Measurements from ENCODE around the gene CBLN3.
A peak's percentile ranks its signal among the peaks of the same experiment; 100 is the strongest.
"Not testable (repeated sequence)": the region's sequence is repeated elsewhere in the genome, so short reads cannot be mapped to it uniquely, and the experiment has no call there.

The CBLN3 gene

DNA sequence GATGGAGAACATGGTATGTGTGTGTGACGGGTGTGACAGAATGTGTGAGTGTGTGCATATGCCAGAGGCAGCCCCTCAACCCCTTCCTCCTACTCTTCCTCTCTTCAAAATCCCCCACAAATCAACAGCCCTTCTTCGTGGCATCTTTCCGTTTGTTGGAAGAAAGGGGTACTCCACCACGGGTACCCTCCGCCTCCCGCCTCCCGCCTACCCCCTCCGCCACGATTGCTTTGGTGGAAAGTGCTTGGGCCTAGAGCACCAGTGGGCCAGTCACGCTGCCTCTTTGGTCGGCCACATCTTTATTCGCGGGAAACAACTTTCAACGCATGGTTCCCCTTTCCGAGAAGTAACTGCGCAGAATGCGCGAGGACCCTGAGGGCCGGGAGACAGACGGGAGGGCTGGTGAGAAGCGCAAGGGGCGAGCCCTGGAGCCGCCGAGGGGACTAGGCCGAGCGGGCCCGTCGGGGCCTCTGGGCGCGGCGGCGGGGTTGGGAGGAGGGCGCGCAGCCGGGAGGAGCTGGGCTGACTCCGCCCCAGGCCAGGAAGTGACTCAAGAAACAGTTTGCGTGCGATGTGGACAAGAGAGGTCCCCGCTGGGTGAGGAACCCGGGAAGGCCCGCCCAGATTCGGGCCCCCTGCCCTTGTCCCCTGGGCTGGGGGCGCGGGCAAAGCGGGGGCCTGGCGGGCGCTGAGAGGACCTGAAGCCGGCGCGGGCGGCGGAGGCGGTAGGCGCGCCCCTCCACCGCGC is at the start of gene CBLN3, which contains the start of gene KHNYN:
Gene CBLN3 (minus strand): TSS at position 274 of the 748 bp plus-strand sequence. CDS start 614 bp downstream, outside the sequence.
Gene KHNYN (plus strand): TSS at position 560 of the 748 bp plus-strand sequence. CDS start 777 bp downstream, outside the sequence.
- H3K36me3 ChIP-seq (ENCODE audit: control insufficient read depth, low read depth, low read length): peaks cover 10% of the 10 kb centered on the region
- H3K4me3 ChIP-seq (ENCODE audit: low read length): peak within 1 kb of the TSS; percentile 69
- H3K9ac ChIP-seq (ENCODE audit: low read length): peak within 1 kb of the TSS; percentile 30
- H3K9me3 ChIP-seq (ENCODE audit: control insufficient read depth, low read depth, low read length): no peaks in the 10 kb centered on the region
- peaks cover 9% of the 10 kb centered on the region for H3K27me3 ChIP-seq (ENCODE audit: control insufficient read depth, insufficient read depth, low read length)
- peaks cover 6% of the 10 kb centered on the region for H3K4me1 ChIP-seq (ENCODE audit: control insufficient read depth, low read depth, low read length)
- no peak within 1 kb of the TSS for H3K27ac ChIP-seq (ENCODE audit: low read length)

GRCh38 chr14:24475261-24475660 is 45.8 kb upstream of the CBLN3 start:
- no peaks in the 10 kb centered on the region for H3K4me1 ChIP-seq (ENCODE audit: control insufficient read depth, low read depth, low read length)
- no peaks in the 10 kb centered on the region for H3K9me3 ChIP-seq (ENCODE audit: control insufficient read depth, low read depth, low read length)
- no peak overlapping the region for H3K27ac ChIP-seq (ENCODE audit: low read length)
- H3K4me3 ChIP-seq (ENCODE audit: low read length): no peak overlapping the region
- H3K27me3 ChIP-seq (ENCODE audit: control insufficient read depth, insufficient read depth, low read length): no peaks in the 10 kb centered on the region
- no peak overlapping the region for H3K9ac ChIP-seq (ENCODE audit: low read length)
- H3K36me3 ChIP-seq (ENCODE audit: control insufficient read depth, low read depth, low read length): no peaks in the 10 kb centered on the region

- Histone ChIP-seq H3K27ac (ENCODE audit: low read length) (no peak overlapping the region), H3K9ac (ENCODE audit: low read length) (no peak overlapping the region), H3K27me3 (ENCODE audit: control insufficient read depth, insufficient read depth, low read length) (no peaks in the 10 kb centered on the region), H3K36me3 (ENCODE audit: control insufficient read depth, low read depth, low read length) (no peaks in the 10 kb centered on the region), H3K4me1 (ENCODE audit: control insufficient read depth, low read depth, low read length) (no peaks in the 10 kb centered on the region), H3K4me3 (ENCODE audit: low read length) (no peak overlapping the region), H3K9me3 (ENCODE audit: control insufficient read depth, low read depth, low read length) (no peaks in the 10 kb centered on the region)
Measured at GRCh38 chr14:24473211-24473610, 43.7 kb upstream of the CBLN3 start.

DNA sequence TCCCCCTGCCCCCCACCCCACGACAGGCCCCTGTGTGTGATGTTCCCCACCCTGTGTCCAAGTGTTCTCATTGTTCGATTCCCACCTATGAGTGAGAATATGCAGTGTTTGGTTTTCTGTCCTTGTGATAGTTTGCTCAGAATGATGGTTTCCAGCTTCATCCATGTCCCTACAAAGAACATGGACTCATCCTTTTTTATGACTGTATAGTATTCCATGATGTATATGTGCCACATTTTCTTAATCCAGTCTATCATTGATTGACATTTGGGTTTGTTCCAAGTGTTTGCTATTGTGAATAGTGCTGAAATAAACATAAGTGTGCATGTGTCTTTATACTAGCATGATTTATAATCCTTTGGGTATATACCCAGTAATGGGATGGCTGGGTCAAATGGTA is 41.0 kb upstream of the CBLN3 start:
- not testable (repeated sequence) for H3K27me3 ChIP-seq (ENCODE audit: control insufficient read depth, insufficient read depth, low read length); H3K9me3 ChIP-seq (ENCODE audit: control insufficient read depth, low read depth, low read length); H3K27ac ChIP-seq (ENCODE audit: low read length); H3K4me3 ChIP-seq (ENCODE audit: low read length); H3K4me1 ChIP-seq (ENCODE audit: control insufficient read depth, low read depth, low read length); H3K36me3 ChIP-seq (ENCODE audit: control insufficient read depth, low read depth, low read length); H3K9ac ChIP-seq (ENCODE audit: low read length)

DNA sequence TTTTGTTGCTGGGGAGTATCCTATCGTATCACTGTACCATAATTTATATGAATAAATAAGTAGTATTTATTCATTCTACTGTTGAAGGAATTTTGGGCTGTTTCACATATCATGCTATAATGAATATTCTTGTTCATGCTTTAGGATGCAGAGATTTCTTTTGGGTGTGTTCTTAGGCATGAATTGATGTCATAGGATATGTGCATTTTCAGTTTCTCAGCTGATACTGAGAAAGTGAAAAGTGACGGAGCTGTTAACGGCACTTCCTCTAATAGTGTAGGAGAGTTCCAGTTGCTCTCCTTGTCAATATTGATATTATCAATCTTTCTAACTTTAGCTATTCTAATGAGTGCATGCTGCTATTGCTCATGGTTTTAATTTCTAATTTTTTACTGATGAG is 36.3 kb upstream of the CBLN3 start:
- no peak overlapping the region for H3K27ac ChIP-seq (ENCODE audit: low read length)
- no peaks in the 10 kb centered on the region for H3K36me3 ChIP-seq (ENCODE audit: control insufficient read depth, low read depth, low read length)

DNA sequence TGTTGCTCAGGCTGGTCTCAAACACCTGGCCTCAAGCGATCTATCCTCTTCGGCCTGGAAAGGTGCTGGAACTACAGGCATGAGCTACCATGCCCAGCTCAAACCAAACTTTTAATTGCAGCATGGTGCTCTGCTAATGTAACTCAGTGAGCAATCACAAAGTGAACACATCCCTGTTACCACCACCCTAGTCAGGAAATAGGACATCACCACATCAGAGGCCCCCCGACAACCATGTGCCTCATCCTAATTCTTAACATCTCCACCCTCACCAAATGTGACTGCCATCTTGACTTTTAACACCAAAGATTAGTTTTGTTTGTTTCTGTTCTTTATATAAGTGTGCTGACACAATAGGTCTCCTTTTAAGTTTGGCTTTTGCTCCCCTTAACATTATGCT is 35.9 kb upstream of the CBLN3 start:
- Histone ChIP-seq H3K4me3 (ENCODE audit: low read length) (no peak overlapping the region), H3K9ac (ENCODE audit: low read length) (no peak overlapping the region), H3K36me3 (ENCODE audit: control insufficient read depth, low read depth, low read length) (no peaks in the 10 kb centered on the region), H3K9me3 (ENCODE audit: control insufficient read depth, low read depth, low read length) (no peaks in the 10 kb centered on the region), H3K27ac (ENCODE audit: low read length) (no peak overlapping the region), H3K27me3 (ENCODE audit: control insufficient read depth, insufficient read depth, low read length) (no peaks in the 10 kb centered on the region), H3K4me1 (ENCODE audit: control insufficient read depth, low read depth, low read length) (no peaks in the 10 kb centered on the region)

More for the DNA sequence above, 36.3 kb upstream of the CBLN3 start:
- no peaks in the 10 kb centered on the region for H3K4me1 ChIP-seq (ENCODE audit: control insufficient read depth, low read depth, low read length)
- no peaks in the 10 kb centered on the region for H3K9me3 ChIP-seq (ENCODE audit: control insufficient read depth, low read depth, low read length)
- H3K27me3 ChIP-seq (ENCODE audit: control insufficient read depth, insufficient read depth, low read length): no peaks in the 10 kb centered on the region
- H3K4me3 ChIP-seq (ENCODE audit: low read length): no peak overlapping the region
- no peak overlapping the region for H3K9ac ChIP-seq (ENCODE audit: low read length)

DNA sequence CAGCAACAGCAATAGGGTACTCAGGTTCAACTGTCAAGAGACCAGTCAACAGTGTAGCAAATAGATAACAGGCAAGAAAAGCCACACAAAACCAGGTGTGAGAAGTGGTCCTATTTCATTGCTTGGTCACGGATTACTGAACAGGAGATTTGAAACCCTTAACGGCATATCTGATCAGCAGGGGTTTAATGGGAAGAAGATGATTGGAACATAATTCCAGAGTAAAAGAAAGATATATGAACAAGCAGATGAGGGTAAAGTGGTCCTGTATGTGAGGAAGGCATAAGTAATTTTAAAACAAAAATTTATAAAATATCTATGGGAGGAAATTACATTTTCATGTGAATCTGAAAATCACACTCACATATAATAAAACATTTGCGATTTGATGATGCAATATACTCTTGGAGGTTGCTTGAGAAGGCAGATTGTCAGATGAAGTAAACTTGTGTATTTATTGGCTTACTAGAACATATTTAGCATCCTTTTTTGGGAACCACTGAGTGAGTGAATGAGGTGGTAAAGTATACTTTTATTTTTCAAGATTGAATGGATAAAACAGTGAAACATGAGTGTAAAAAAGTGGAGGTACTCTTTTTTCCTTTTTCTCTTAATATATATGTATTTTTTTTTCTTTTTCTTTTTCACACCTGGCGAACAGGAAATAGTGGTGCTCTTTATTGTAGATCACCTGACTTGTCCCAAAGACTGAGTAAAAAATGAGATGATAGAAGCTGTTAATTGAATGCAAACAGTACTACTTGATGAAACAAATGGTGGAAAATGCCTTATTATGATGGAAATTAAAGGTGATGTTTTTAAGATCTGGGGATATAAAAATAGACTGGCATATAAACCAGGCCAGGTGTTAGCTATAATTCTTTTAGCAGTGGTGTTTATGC is 34.7 kb upstream of the CBLN3 start:
- Histone ChIP-seq H3K27ac (ENCODE audit: low read length) (no peak overlapping the region), H3K27me3 (ENCODE audit: control insufficient read depth, insufficient read depth, low read length) (no peaks in the 10 kb centered on the region), H3K4me3 (ENCODE audit: low read length) (no peak overlapping the region), H3K4me1 (ENCODE audit: control insufficient read depth, low read depth, low read length) (no peaks in the 10 kb centered on the region), H3K9ac (ENCODE audit: low read length) (no peak overlapping the region), H3K9me3 (ENCODE audit: control insufficient read depth, low read depth, low read length) (no peaks in the 10 kb centered on the region), H3K36me3 (ENCODE audit: control insufficient read depth, low read depth, low read length) (no peaks in the 10 kb centered on the region)

DNA sequence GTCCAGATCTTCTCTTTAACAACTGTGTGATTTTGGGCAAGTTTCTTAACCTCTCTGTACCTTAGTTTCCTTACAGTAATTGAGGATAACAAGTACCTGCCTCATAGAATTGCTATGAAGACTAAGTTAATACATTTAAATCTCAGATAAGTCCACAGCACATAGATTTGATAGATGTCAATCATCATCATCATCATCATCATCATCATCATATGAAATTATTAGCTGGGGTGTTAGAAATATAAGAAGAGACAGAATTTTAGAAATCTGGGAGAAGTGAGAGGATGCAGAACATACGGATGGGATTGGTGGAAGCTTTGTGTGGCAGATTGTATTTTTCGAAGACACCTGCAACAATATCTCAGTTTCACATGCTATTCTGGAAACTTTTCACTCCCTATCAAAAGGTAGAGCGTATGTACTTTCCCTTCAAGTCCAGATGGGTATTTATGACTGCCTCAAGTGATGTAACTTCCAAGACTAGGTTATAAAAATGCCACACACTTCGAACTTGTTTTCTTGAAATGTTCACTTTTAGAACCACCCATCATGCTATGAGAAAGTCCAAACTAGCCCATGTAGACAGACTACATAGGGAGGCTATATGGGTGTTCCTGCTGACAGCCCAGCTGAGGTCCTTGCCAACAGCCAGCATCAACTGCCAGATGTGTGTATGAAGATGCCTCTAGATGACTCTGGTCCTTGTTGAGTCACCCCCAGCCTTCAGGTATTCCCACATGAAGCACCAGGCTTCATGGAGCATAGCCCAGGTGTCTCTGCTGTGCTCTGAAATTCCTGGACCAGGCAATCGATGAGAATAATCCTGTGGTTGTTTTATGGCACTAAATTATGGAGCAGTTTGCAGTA is 33.8 kb upstream of the CBLN3 start:
- no peak overlapping the region for H3K27ac ChIP-seq (ENCODE audit: low read length)
- H3K36me3 ChIP-seq (ENCODE audit: control insufficient read depth, low read depth, low read length): no peaks in the 10 kb centered on the region
- H3K4me3 ChIP-seq (ENCODE audit: low read length): no peak overlapping the region
- no peaks in the 10 kb centered on the region for H3K27me3 ChIP-seq (ENCODE audit: control insufficient read depth, insufficient read depth, low read length)
- no peaks in the 10 kb centered on the region for H3K4me1 ChIP-seq (ENCODE audit: control insufficient read depth, low read depth, low read length)
- no peaks in the 10 kb centered on the region for H3K9me3 ChIP-seq (ENCODE audit: control insufficient read depth, low read depth, low read length)
- H3K9ac ChIP-seq (ENCODE audit: low read length): no peak overlapping the region

DNA sequence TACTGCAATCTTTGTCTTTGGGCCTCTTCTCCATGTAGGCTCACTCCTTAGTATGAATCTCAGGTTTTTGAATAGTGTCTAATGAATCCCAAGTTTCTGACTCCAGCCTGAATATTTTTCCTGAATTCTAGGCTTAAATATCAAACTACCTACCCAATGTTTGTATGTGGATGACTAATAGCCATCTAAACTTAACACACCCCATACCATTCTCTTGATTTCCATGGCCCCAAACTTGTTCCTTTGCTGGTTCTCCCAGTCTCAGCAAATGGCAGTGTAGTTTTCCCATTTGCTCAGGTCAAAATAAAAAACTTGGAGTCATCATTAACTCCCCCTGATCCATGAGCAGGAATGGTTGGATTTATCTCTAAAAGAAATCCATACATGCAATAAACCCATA is 31.9 kb upstream of the CBLN3 start:
- H3K9me3 ChIP-seq (ENCODE audit: control insufficient read depth, low read depth, low read length): no peaks in the 10 kb centered on the region
- H3K36me3 ChIP-seq (ENCODE audit: control insufficient read depth, low read depth, low read length): no peaks in the 10 kb centered on the region
- no peaks in the 10 kb centered on the region for H3K27me3 ChIP-seq (ENCODE audit: control insufficient read depth, insufficient read depth, low read length)
- H3K9ac ChIP-seq (ENCODE audit: low read length): no peak overlapping the region
- H3K4me1 ChIP-seq (ENCODE audit: control insufficient read depth, low read depth, low read length): no peaks in the 10 kb centered on the region
- H3K4me3 ChIP-seq (ENCODE audit: low read length): no peak overlapping the region
- no peak overlapping the region for H3K27ac ChIP-seq (ENCODE audit: low read length)

DNA sequence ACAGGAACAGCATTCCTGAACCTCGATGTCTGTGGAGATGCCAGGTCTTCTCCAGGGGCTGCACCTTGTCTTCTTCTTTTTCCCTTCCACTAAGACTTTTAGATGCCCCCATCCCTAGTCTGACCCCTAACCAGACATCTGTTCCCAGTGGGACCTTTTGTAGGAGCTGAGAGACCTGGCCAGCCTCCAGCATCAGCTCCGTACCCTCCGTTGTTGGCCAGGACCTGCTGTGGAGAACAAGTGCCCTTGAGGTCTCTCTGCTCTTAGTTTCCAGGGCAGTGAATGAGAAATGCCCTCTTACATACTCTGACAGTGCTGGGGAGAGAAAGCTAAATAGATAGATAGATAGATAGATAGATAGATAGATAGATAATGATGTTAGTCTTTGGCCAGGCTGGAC is 29.9 kb upstream of the CBLN3 start:
- no peaks in the 10 kb centered on the region for H3K27me3 ChIP-seq (ENCODE audit: control insufficient read depth, insufficient read depth, low read length)
- H3K4me1 ChIP-seq (ENCODE audit: control insufficient read depth, low read depth, low read length): no peaks in the 10 kb centered on the region
- H3K9ac ChIP-seq (ENCODE audit: low read length): no peak overlapping the region
- H3K36me3 ChIP-seq (ENCODE audit: control insufficient read depth, low read depth, low read length): no peaks in the 10 kb centered on the region
- no peak overlapping the region for H3K4me3 ChIP-seq (ENCODE audit: low read length)
- H3K27ac ChIP-seq (ENCODE audit: low read length): no peak overlapping the region
- H3K9me3 ChIP-seq (ENCODE audit: control insufficient read depth, low read depth, low read length): peaks cover 2% of the 10 kb centered on the region

DNA sequence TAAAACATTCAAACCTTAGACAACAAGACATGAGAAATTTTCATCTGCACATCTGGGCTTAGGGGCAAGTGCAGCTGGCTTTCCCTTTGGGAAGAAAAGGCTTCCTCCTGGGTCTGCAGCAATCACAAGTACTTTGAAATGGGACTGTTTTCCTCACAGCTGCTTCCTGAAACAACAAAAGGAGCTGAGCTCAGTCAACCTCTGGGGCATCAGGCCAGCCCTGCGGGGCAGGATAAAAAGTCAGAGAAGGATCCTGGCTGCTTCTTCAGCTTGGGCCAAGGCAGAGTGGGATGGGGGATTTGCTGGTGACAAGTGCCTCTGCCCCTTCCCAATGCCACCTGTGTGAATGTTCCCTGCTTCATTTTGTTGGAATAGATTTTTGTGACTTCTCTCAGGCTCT is 29.3 kb upstream of the CBLN3 start:
- Histone ChIP-seq H3K36me3 (ENCODE audit: control insufficient read depth, low read depth, low read length) (no peaks in the 10 kb centered on the region), H3K9ac (ENCODE audit: low read length) (no peak overlapping the region), H3K27me3 (ENCODE audit: control insufficient read depth, insufficient read depth, low read length) (no peaks in the 10 kb centered on the region), H3K9me3 (ENCODE audit: control insufficient read depth, low read depth, low read length) (peaks cover 2% of the 10 kb centered on the region), H3K4me1 (ENCODE audit: control insufficient read depth, low read depth, low read length) (no peaks in the 10 kb centered on the region), H3K27ac (ENCODE audit: low read length) (no peak overlapping the region), H3K4me3 (ENCODE audit: low read length) (no peak overlapping the region)
